OCI-LY1 (cell line): Measurements from ENCODE around the gene P2RY4.

ENCODE experiments used
- H2AFZ ChIP-seq: fragments of 200-600 bp; sonication (generic), shearing (Covaris generic); 2 replicates; pipeline ENCODE4 v1.6.0; 2014; ENCODE audit warnings: antibody characterized with exemption, mild to moderate bottlenecking, low read length
- H3F3A ChIP-seq: fragments of 200-600 bp; sonication (generic), shearing (Covaris generic); 2 replicates; pipeline ENCODE4 v1.6.0; 2014; ENCODE audit warnings: mild to moderate bottlenecking, antibody characterized with exemption, low read length, moderate library complexity; ENCODE audit not compliant: insufficient read depth
- H3K27ac ChIP-seq: fragments of 200-600 bp; sonication (generic); 2 replicates; pipeline ENCODE4 v1.5.1; 2014; ENCODE audit warnings: low read length, mixed run types, mild to moderate bottlenecking, low read depth; ENCODE audit not compliant: poor library complexity, severe bottlenecking
- H3K27me3 ChIP-seq: fragments of 200-600 bp; sonication (generic); 2 replicates; pipeline ENCODE4 v1.6.0; 2014; ENCODE audit warnings: antibody characterized with exemption, mild to moderate bottlenecking, low read length, moderate library complexity; ENCODE audit not compliant: insufficient read depth
- H3K36me3 ChIP-seq: fragments of 200-600 bp; sonication (generic); 2 replicates; pipeline ENCODE4 v1.6.1; 2014; ENCODE audit warnings: mild to moderate bottlenecking, antibody characterized with exemption, low read length, moderate library complexity, mixed read lengths; ENCODE audit not compliant: insufficient read depth
- H3K4me1 ChIP-seq: fragments of 200-600 bp; sonication (generic); 2 replicates; pipeline ENCODE4 v1.5.1; 2014; ENCODE audit warnings: mild to moderate bottlenecking, low read length, moderate library complexity; ENCODE audit not compliant: insufficient read depth, severe bottlenecking
- H3K4me2 ChIP-seq: fragments of 200-600 bp; sonication (generic), shearing (Covaris generic); 2 replicates; pipeline ENCODE4 v1.6.1; 2014; ENCODE audit warnings: low read length
- H3K4me3 ChIP-seq: fragments of 200-600 bp; sonication (generic); 2 replicates; pipeline ENCODE4 v1.5.1; 2014; ENCODE audit warnings: low read length, low read depth, mild to moderate bottlenecking, mixed read lengths; ENCODE audit not compliant: poor library complexity, severe bottlenecking
- H3K79me2 ChIP-seq: fragments of 200-600 bp; shearing (Covaris generic); 2 replicates; pipeline ENCODE4 v1.6.1; 2016; ENCODE audit warnings: mixed run types, low read length, mixed read lengths; ENCODE audit not compliant: insufficient read depth
- H3K9ac ChIP-seq: fragments of 200-600 bp; sonication (generic), shearing (Covaris generic); 2 replicates; pipeline ENCODE4 v1.6.1; 2014; ENCODE audit warnings: mild to moderate bottlenecking, low read length, mixed read lengths
- H3K9me2 ChIP-seq: fragments of 200-600 bp; sonication (generic), shearing (Covaris generic); 2 replicates; pipeline ENCODE4 v1.6.1; 2014; ENCODE audit warnings: low read depth, mild to moderate bottlenecking, low read length, mixed read lengths
- H3K9me3 ChIP-seq: fragments of 200-600 bp; shearing (Covaris generic); 2 replicates; pipeline ENCODE4 v1.6.1; 2014; ENCODE audit warnings: low read length, mixed read lengths
- H4K20me1 ChIP-seq: fragments of 200-600 bp; sonication (generic), shearing (Covaris generic); 2 replicates; pipeline ENCODE4 v1.6.0; 2016; ENCODE audit warnings: mild to moderate bottlenecking, low read length; ENCODE audit not compliant: insufficient read depth
- EZH2 ChIP-seq: fragments of 200-600 bp; sonication (generic), shearing (Covaris generic); IDR thresholded peaks from 2 replicates; pipeline ENCODE4 v1.8.0; 2017; ENCODE audit warnings: borderline replicate concordance, mixed run types, mild to moderate bottlenecking, antibody characterized with exemption, low read length, moderate library complexity, mixed read lengths
- TF ChIP-seq, protein P1 (sequence below): fragments of 200-600 bp; sonication (generic), shearing (Covaris generic); IDR thresholded peaks from 2 replicates; pipeline ENCODE4 v1.5.1; 2017; ENCODE audit warnings: mild to moderate bottlenecking, antibody characterized with exemption, low read length, moderate library complexity, mixed read lengths

P2RY4 gene

DNA sequence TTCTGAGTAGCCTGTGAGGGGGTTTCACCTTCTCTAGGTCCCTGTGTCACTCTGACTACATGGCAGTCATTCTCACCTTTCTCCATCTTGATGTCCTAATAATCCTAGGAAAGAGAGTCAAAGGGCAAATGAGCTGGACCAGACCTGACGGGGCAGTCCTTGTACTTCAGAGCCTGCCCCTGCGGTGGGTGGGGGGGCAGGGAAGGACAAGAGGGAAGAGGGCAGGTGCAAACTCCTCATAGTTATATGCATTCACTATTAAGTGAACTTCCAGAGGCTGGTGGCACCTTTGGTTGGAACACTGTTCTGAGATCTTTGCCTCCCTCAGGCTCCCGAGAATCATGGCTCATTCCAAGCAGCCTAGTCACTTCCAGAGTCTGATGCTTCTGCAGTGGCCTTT is 25.6 kb downstream of the P2RY4 start, which contains the start of gene AWAT1:
Gene AWAT1 (plus strand): TSS at position 301 of the 400 bp plus-strand sequence. CDS start 41 bp downstream, at position 342.
- H3K27ac ChIP-seq: no peak within 1 kb of the TSS
- H3K9ac ChIP-seq: no peak within 1 kb of the TSS
- no peak within 1 kb of the TSS for H3K4me3 ChIP-seq
- no peak within 1 kb of the TSS for H3K4me2 ChIP-seq
- H3K4me1 ChIP-seq: no peaks in the 10 kb centered on the region
- no peaks in the 10 kb centered on the region for H3K9me3 ChIP-seq
- no peaks in the 10 kb centered on the region for H3F3A ChIP-seq
- no peaks in the 10 kb centered on the region for H3K79me2 ChIP-seq
- no peaks in the 10 kb centered on the region for H3K36me3 ChIP-seq
- H3K27me3 ChIP-seq: no peaks in the 10 kb centered on the region
- TF ChIP-seq, protein P1, sequence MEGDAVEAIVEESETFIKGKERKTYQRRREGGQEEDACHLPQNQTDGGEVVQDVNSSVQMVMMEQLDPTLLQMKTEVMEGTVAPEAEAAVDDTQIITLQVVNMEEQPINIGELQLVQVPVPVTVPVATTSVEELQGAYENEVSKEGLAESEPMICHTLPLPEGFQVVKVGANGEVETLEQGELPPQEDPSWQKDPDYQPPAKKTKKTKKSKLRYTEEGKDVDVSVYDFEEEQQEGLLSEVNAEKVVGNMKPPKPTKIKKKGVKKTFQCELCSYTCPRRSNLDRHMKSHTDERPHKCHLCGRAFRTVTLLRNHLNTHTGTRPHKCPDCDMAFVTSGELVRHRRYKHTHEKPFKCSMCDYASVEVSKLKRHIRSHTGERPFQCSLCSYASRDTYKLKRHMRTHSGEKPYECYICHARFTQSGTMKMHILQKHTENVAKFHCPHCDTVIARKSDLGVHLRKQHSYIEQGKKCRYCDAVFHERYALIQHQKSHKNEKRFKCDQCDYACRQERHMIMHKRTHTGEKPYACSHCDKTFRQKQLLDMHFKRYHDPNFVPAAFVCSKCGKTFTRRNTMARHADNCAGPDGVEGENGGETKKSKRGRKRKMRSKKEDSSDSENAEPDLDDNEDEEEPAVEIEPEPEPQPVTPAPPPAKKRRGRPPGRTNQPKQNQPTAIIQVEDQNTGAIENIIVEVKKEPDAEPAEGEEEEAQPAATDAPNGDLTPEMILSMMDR: no peak
- no peak for TF ChIP-seq EZH2
- H2AFZ ChIP-seq: no peak within 1 kb of the TSS
- no peaks in the 10 kb centered on the region for H3K9me2 ChIP-seq
- no peaks in the 10 kb centered on the region for H4K20me1 ChIP-seq

DNA sequence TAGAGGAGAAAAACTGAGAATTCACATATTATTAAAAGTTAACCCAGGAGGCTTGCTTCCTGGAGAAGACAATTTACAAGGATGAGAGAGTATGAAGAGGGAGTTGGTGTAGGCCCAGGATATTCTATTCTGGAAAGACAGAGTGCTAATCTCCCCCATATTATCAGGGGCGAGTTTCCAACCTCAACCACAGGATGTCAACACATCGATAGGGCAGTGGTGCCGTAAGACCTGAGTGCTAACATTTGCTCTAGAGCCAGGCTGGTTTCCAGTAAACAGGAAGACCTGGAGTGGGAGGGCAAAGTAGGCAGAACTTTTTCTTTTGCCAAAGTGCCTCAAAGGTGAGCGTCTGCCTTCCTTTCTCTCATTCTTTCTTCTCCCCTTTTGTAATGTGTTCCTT is 28.3 kb downstream of the P2RY4 start:
- H3K27me3 ChIP-seq: no peaks in the 10 kb centered on the region
- TF ChIP-seq EZH2: no peak
- TF ChIP-seq, protein P1: no peak

DNA sequence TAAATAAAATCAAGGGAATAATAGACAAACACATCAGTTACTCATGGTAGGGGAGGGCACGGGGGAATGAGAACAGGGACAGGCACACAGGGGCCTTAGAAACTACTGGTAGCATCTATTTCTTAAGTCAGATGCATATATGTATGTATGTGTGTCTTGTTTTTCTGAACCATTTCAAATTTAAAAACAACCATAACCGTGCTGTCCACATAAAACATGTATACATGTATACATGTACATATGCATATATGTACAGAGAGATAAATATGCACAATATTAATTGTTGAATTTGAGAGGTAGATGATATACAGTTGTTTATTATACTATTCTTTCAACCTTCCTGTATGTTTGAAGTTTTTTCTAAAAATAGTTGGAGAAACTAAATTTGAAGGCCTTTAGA is 33.3 kb downstream of the P2RY4 start:
- no peaks in the 10 kb centered on the region for H4K20me1 ChIP-seq
- H3K36me3 ChIP-seq: no peaks in the 10 kb centered on the region
- H3K27ac ChIP-seq: no peak overlapping the region
- H3K27me3 ChIP-seq: no peaks in the 10 kb centered on the region
- no peaks in the 10 kb centered on the region for H3F3A ChIP-seq
- no peaks in the 10 kb centered on the region for H3K4me1 ChIP-seq
- H3K9me2 ChIP-seq: no peaks in the 10 kb centered on the region
- H3K4me2 ChIP-seq: no peak overlapping the region
- TF ChIP-seq, protein P1: no peak
- no peak for TF ChIP-seq EZH2
- no peaks in the 10 kb centered on the region for H3K79me2 ChIP-seq
- no peak overlapping the region for H2AFZ ChIP-seq
- H3K9me3 ChIP-seq: no peaks in the 10 kb centered on the region
- H3K9ac ChIP-seq: no peak overlapping the region
- no peak overlapping the region for H3K4me3 ChIP-seq

More for the DNA sequence above, 28.3 kb downstream of the P2RY4 start:
- no peaks in the 10 kb centered on the region for H3K9me3 ChIP-seq
- H3K4me2 ChIP-seq: no peak overlapping the region
- H3K36me3 ChIP-seq: no peaks in the 10 kb centered on the region
- no peak overlapping the region for H2AFZ ChIP-seq
- no peaks in the 10 kb centered on the region for H4K20me1 ChIP-seq
- H3F3A ChIP-seq: no peaks in the 10 kb centered on the region
- no peaks in the 10 kb centered on the region for H3K79me2 ChIP-seq
- no peaks in the 10 kb centered on the region for H3K4me1 ChIP-seq
- H3K4me3 ChIP-seq: no peak overlapping the region
- H3K9me2 ChIP-seq: no peaks in the 10 kb centered on the region
- no peak overlapping the region for H3K27ac ChIP-seq
- no peak overlapping the region for H3K9ac ChIP-seq
